ENCODE measurements around the gene FYN.

FYN gene

GRCh38 chr6:111799576-111800258 is 73.5 kb downstream of the FYN start:
- H3K36me3 ChIP-seq (ENCODE audit: control insufficient read depth, insufficient read depth, low read length): peaks cover 37% of the 10 kb centered on the region
- no peak overlapping the region for H3K4me3 ChIP-seq (ENCODE audit: extremely low read depth, insufficient read depth, low read length, poor library complexity, severe bottlenecking)
- peaks cover 16% of the 10 kb centered on the region for H3K4me1 ChIP-seq (ENCODE audit: control insufficient read depth, insufficient read depth, low read length, poor library complexity, severe bottlenecking)
- WGBS, 2 experiments (ENCODE audit: insufficient coverage in 2 of 2): 90% methylated on average over 7 to 8 of the region's 11 CpGs
- no peak overlapping the region for H3K27ac ChIP-seq (ENCODE audit: low read depth, low read length, severe bottlenecking)
- no peaks in the 10 kb centered on the region for H3K9me3 ChIP-seq (ENCODE audit: control insufficient read depth, low read length)

- WGBS, 2 experiments (ENCODE audit: insufficient coverage in 2 of 2): 91 to 93% methylated on average over 3 of the region's 5 CpGs
- Histone ChIP-seq H3K27ac (ENCODE audit: low read depth, low read length, severe bottlenecking) (no peak overlapping the region), H3K4me3 (ENCODE audit: extremely low read depth, insufficient read depth, low read length, poor library complexity, severe bottlenecking) (no peak overlapping the region), H3K9me3 (ENCODE audit: control insufficient read depth, low read length) (no peaks in the 10 kb centered on the region), H3K4me1 (ENCODE audit: control insufficient read depth, insufficient read depth, low read length, poor library complexity, severe bottlenecking) (peaks cover 24% of the 10 kb centered on the region), H3K36me3 (ENCODE audit: control insufficient read depth, insufficient read depth, low read length) (peaks cover 29% of the 10 kb centered on the region)
Measured at GRCh38 chr6:111798281-111798725, 74.9 kb downstream of the FYN start.

GRCh38 chr6:111796310-111796918 is 76.8 kb downstream of the FYN start:
- H3K36me3 ChIP-seq (ENCODE audit: control insufficient read depth, insufficient read depth, low read length): peaks cover 12% of the 10 kb centered on the region
- no peaks in the 10 kb centered on the region for H3K9me3 ChIP-seq (ENCODE audit: control insufficient read depth, low read length)
- H3K4me1 ChIP-seq (ENCODE audit: control insufficient read depth, insufficient read depth, low read length, poor library complexity, severe bottlenecking): peaks cover 36% of the 10 kb centered on the region
- WGBS, 2 experiments (ENCODE audit: insufficient coverage in 2 of 2): 94 to 100% methylated on average over 2 to 3 of the region's 3 CpGs
- no peak overlapping the region for H3K4me3 ChIP-seq (ENCODE audit: extremely low read depth, insufficient read depth, low read length, poor library complexity, severe bottlenecking)
- no peak overlapping the region for H3K27ac ChIP-seq (ENCODE audit: low read depth, low read length, severe bottlenecking)

GRCh38 chr6:111795558-111795957 is 77.7 kb downstream of the FYN start:
- H3K27ac ChIP-seq (ENCODE audit: low read depth, low read length, severe bottlenecking): no peak overlapping the region
- no peaks in the 10 kb centered on the region for H3K9me3 ChIP-seq (ENCODE audit: control insufficient read depth, low read length)
- WGBS, 2 experiments (ENCODE audit: insufficient coverage in 2 of 2): no CpG with 5 or more reads among the region's 2 CpGs
- H3K4me1 ChIP-seq (ENCODE audit: control insufficient read depth, insufficient read depth, low read length, poor library complexity, severe bottlenecking): peaks cover 39% of the 10 kb centered on the region
- H3K36me3 ChIP-seq (ENCODE audit: control insufficient read depth, insufficient read depth, low read length): peaks cover 7% of the 10 kb centered on the region
- no peak overlapping the region for H3K4me3 ChIP-seq (ENCODE audit: extremely low read depth, insufficient read depth, low read length, poor library complexity, severe bottlenecking)

- Histone ChIP-seq H3K4me3 (ENCODE audit: extremely low read depth, insufficient read depth, low read length, poor library complexity, severe bottlenecking) (no peak overlapping the region), H3K4me1 (ENCODE audit: control insufficient read depth, insufficient read depth, low read length, poor library complexity, severe bottlenecking) (peaks cover 36% of the 10 kb centered on the region), H3K27ac (ENCODE audit: low read depth, low read length, severe bottlenecking) (no peak overlapping the region), H3K9me3 (ENCODE audit: control insufficient read depth, low read length) (no peaks in the 10 kb centered on the region), H3K36me3 (ENCODE audit: control insufficient read depth, insufficient read depth, low read length) (peaks cover 7% of the 10 kb centered on the region)
- WGBS, 2 experiments (ENCODE audit: insufficient coverage in 2 of 2): 88% methylated on average over 4 of the region's 5 CpGs
Measured at GRCh38 chr6:111794727-111795452, 78.4 kb downstream of the FYN start.

GRCh38 chr6:111794300-111794699 is 79.0 kb downstream of the FYN start:
- Histone ChIP-seq H3K4me1 (ENCODE audit: control insufficient read depth, insufficient read depth, low read length, poor library complexity, severe bottlenecking) (peaks cover 40% of the 10 kb centered on the region), H3K4me3 (ENCODE audit: extremely low read depth, insufficient read depth, low read length, poor library complexity, severe bottlenecking) (no peak overlapping the region), H3K9me3 (ENCODE audit: control insufficient read depth, low read length) (no peaks in the 10 kb centered on the region), H3K27ac (ENCODE audit: low read depth, low read length, severe bottlenecking) (no peak overlapping the region), H3K36me3 (ENCODE audit: control insufficient read depth, insufficient read depth, low read length) (peaks cover 7% of the 10 kb centered on the region)
- 86 to 87% methylated on average over 4 of the region's 4 CpGs for WGBS, 2 experiments (ENCODE audit: insufficient coverage in 2 of 2)

GRCh38 chr6:111793711-111794111 is 79.5 kb downstream of the FYN start:
- WGBS, 2 experiments (ENCODE audit: insufficient coverage in 2 of 2): 72 to 90% methylated on average over 4 to 5 of the region's 8 CpGs
- Histone ChIP-seq H3K9me3 (ENCODE audit: control insufficient read depth, low read length) (no peaks in the 10 kb centered on the region), H3K4me1 (ENCODE audit: control insufficient read depth, insufficient read depth, low read length, poor library complexity, severe bottlenecking) (peaks cover 40% of the 10 kb centered on the region), H3K27ac (ENCODE audit: low read depth, low read length, severe bottlenecking) (no peak overlapping the region), H3K4me3 (ENCODE audit: extremely low read depth, insufficient read depth, low read length, poor library complexity, severe bottlenecking) (no peak overlapping the region), H3K36me3 (ENCODE audit: control insufficient read depth, insufficient read depth, low read length) (peaks cover 7% of the 10 kb centered on the region)

GRCh38 chr6:111792914-111793700 is 80.1 kb downstream of the FYN start:
- no peak overlapping the region for H3K4me3 ChIP-seq (ENCODE audit: extremely low read depth, insufficient read depth, low read length, poor library complexity, severe bottlenecking)
- 92 to 100% methylated on average over 4 to 7 of the region's 10 CpGs for WGBS, 2 experiments (ENCODE audit: insufficient coverage in 2 of 2)
- no peak overlapping the region for H3K27ac ChIP-seq (ENCODE audit: low read depth, low read length, severe bottlenecking)
- peaks cover 40% of the 10 kb centered on the region for H3K4me1 ChIP-seq (ENCODE audit: control insufficient read depth, insufficient read depth, low read length, poor library complexity, severe bottlenecking)
- H3K9me3 ChIP-seq (ENCODE audit: control insufficient read depth, low read length): no peaks in the 10 kb centered on the region
- peaks cover 7% of the 10 kb centered on the region for H3K36me3 ChIP-seq (ENCODE audit: control insufficient read depth, insufficient read depth, low read length)

- Histone ChIP-seq H3K4me1 (ENCODE audit: control insufficient read depth, insufficient read depth, low read length, poor library complexity, severe bottlenecking) (peaks cover 40% of the 10 kb centered on the region), H3K4me3 (ENCODE audit: extremely low read depth, insufficient read depth, low read length, poor library complexity, severe bottlenecking) (no peak overlapping the region), H3K27ac (ENCODE audit: low read depth, low read length, severe bottlenecking) (no peak overlapping the region), H3K9me3 (ENCODE audit: control insufficient read depth, low read length) (peaks cover 6% of the 10 kb centered on the region), H3K36me3 (ENCODE audit: control insufficient read depth, insufficient read depth, low read length) (peaks cover 15% of the 10 kb centered on the region)
- WGBS, 2 experiments (ENCODE audit: insufficient coverage in 2 of 2): no CpG with 5 or more reads among the region's 2 CpGs
Measured at GRCh38 chr6:111792241-111792640, 81.0 kb downstream of the FYN start.

- no peak overlapping the region for H3K4me3 ChIP-seq (ENCODE audit: extremely low read depth, insufficient read depth, low read length, poor library complexity, severe bottlenecking)
- 70% methylated on average over 2 of the region's 2 CpGs; no CpG with 5 or more reads in 1 of the 2 experiments for WGBS, 2 experiments (ENCODE audit: insufficient coverage in 2 of 2)
- no peak overlapping the region for H3K27ac ChIP-seq (ENCODE audit: low read depth, low read length, severe bottlenecking)
- H3K4me1 ChIP-seq (ENCODE audit: control insufficient read depth, insufficient read depth, low read length, poor library complexity, severe bottlenecking): peaks cover 40% of the 10 kb centered on the region
- peaks cover 6% of the 10 kb centered on the region for H3K9me3 ChIP-seq (ENCODE audit: control insufficient read depth, low read length)
- H3K36me3 ChIP-seq (ENCODE audit: control insufficient read depth, insufficient read depth, low read length): peaks cover 15% of the 10 kb centered on the region
Measured at GRCh38 chr6:111791415-111791814, 81.8 kb downstream of the FYN start.
